Activated gamma-delta T cell treated with anti-CD3 and anti-CD28 coated beads, Interleukin-2, amount 50 U/mL, for 16 hours (primary cell): ENCODE data around the gene GSK3A.

Experiments used
- DNase-seq: peaks from one replicate; pipeline ENCODE4 v3.0.0-alpha.2; 2020; ENCODE audit warnings: low read depth

GSK3A gene

GRCh38 chr19:42248270-42249148 is 6.1 kb upstream of the GSK3A start:
- DNase-seq, result no peak

GRCh38 chr19:42247640-42248199 is 5.3 kb upstream of the GSK3A start:
- DNase-seq, result no peak

GRCh38 chr19:42246922-42247639 is 4.7 kb upstream of the GSK3A start:
- no peak for DNase-seq

GRCh38 chr19:42246143-42246921 is 3.9 kb upstream of the GSK3A start:
- no peak for DNase-seq

GRCh38 chr19:42245231-42245630 is 2.8 kb upstream of the GSK3A start:
- DNase-seq, result no peak

GRCh38 chr19:42244347-42245220 is 2.2 kb upstream of the GSK3A start:
- DNase-seq, result peak; percentile 87

- DNase-seq, result no peak
Observed at GRCh38 chr19:42242069-42242511, 312 bp downstream of the GSK3A start.

- DNase-seq, result no peak
Observed at GRCh38 chr19:42241279-42241678, 1.1 kb downstream of the GSK3A start.

- DNase-seq, result no peak
Observed at GRCh38 chr19:42239544-42240220, 2.7 kb downstream of the GSK3A start.

- DNase-seq, result no peak
Observed at GRCh38 chr19:42235181-42235580, 7.2 kb downstream of the GSK3A start.

GRCh38 chr19:42234364-42234763 is 8.0 kb downstream of the GSK3A start:
- no peak for DNase-seq

- DNase-seq, result no peak
Observed at GRCh38 chr19:42233678-42234292, 8.6 kb downstream of the GSK3A start.

- DNase-seq, result no peak
Observed at GRCh38 chr19:42233106-42233505, 9.3 kb downstream of the GSK3A start.

GRCh38 chr19:42232435-42232834 is 10.0 kb downstream of the GSK3A start:
- DNase-seq, result no peak

GRCh38 chr19:42230571-42230970 is 11.8 kb downstream of the GSK3A start:
- DNase-seq, result no peak

GRCh38 chr19:42229855-42230351 is 12.5 kb downstream of the GSK3A start:
- DNase-seq, result no peak

- DNase-seq, result no peak
Observed at GRCh38 chr19:42229301-42229854, 13.0 kb downstream of the GSK3A start.

GRCh38 chr19:42228641-42229040 is 13.8 kb downstream of the GSK3A start:
- DNase-seq, result no peak

GRCh38 chr19:42226886-42227285 is 15.5 kb downstream of the GSK3A start:
- no peak for DNase-seq
